ENCODE data around the gene RBM27.
"Not testable (repeated sequence)": the region's sequence is repeated elsewhere in the genome, so short reads cannot be mapped to it uniquely, and the experiment has no call there.

Gene RBM27

GRCh38 chr5:146208916-146209522, 5.6 kb downstream of the RBM27 start:
- H3K79me2 ChIP-seq (ENCODE audit: control insufficient read depth, insufficient read depth, low read length, unreplicated experiment) = peaks cover 87% of the 10 kb centered on the region
- no peak overlapping the region for H2AFZ ChIP-seq (ENCODE audit: low read length, unreplicated experiment)
- H3K4me1 ChIP-seq (ENCODE audit: control insufficient read depth, insufficient read depth, low read length, unreplicated experiment) = peaks cover 26% of the 10 kb centered on the region
- no peaks in the 10 kb centered on the region for H3K36me3 ChIP-seq (ENCODE audit: insufficient read depth, low read length)
- no peak overlapping the region for H3K27ac ChIP-seq (ENCODE audit: low read depth, low read length)
- H3K4me3 ChIP-seq (ENCODE audit: low read depth, low read length) = no peak overlapping the region
- no peaks in the 10 kb centered on the region for H3K27me3 ChIP-seq (ENCODE audit: insufficient read depth, low read length)

- H3K4me1 ChIP-seq (ENCODE audit: control insufficient read depth, insufficient read depth, low read length, unreplicated experiment) = peaks cover 25% of the 10 kb centered on the region
- H3K79me2 ChIP-seq (ENCODE audit: control insufficient read depth, insufficient read depth, low read length, unreplicated experiment) = peaks cover 87% of the 10 kb centered on the region
- no peaks in the 10 kb centered on the region for H3K27me3 ChIP-seq (ENCODE audit: insufficient read depth, low read length)
- no peaks in the 10 kb centered on the region for H3K36me3 ChIP-seq (ENCODE audit: insufficient read depth, low read length)
- no peak overlapping the region for H3K4me3 ChIP-seq (ENCODE audit: low read depth, low read length)
- no peak overlapping the region for H2AFZ ChIP-seq (ENCODE audit: low read length, unreplicated experiment)
- H3K27ac ChIP-seq (ENCODE audit: low read depth, low read length) = no peak overlapping the region
These were observed 6.3 kb downstream of the RBM27 start for GRCh38 chr5:146209714-146210113.

GRCh38 chr5:146210810-146211209, 7.4 kb downstream of the RBM27 start:
- H3K79me2 ChIP-seq (ENCODE audit: control insufficient read depth, insufficient read depth, low read length, unreplicated experiment) = peaks cover 87% of the 10 kb centered on the region
- peaks cover 15% of the 10 kb centered on the region for H3K4me1 ChIP-seq (ENCODE audit: control insufficient read depth, insufficient read depth, low read length, unreplicated experiment)
- H3K27me3 ChIP-seq (ENCODE audit: insufficient read depth, low read length); H3K36me3 ChIP-seq (ENCODE audit: insufficient read depth, low read length); H2AFZ ChIP-seq (ENCODE audit: low read length, unreplicated experiment); H3K4me3 ChIP-seq (ENCODE audit: low read depth, low read length); H3K27ac ChIP-seq (ENCODE audit: low read depth, low read length): not testable (repeated sequence)

- H3K27ac ChIP-seq (ENCODE audit: low read depth, low read length) = no peak overlapping the region
- H2AFZ ChIP-seq (ENCODE audit: low read length, unreplicated experiment) = no peak overlapping the region
- H3K36me3 ChIP-seq (ENCODE audit: insufficient read depth, low read length) = no peaks in the 10 kb centered on the region
These were observed 9.9 kb downstream of the RBM27 start for GRCh38 chr5:146213210-146213826.

GRCh38 chr5:146214881-146215280, 11.5 kb downstream of the RBM27 start:
- H3K27ac ChIP-seq (ENCODE audit: low read depth, low read length); H3K27me3 ChIP-seq (ENCODE audit: insufficient read depth, low read length); H3K4me1 ChIP-seq (ENCODE audit: control insufficient read depth, insufficient read depth, low read length, unreplicated experiment); H3K36me3 ChIP-seq (ENCODE audit: insufficient read depth, low read length); H3K4me3 ChIP-seq (ENCODE audit: low read depth, low read length); H2AFZ ChIP-seq (ENCODE audit: low read length, unreplicated experiment): not testable (repeated sequence)
- peaks cover 85% of the 10 kb centered on the region for H3K79me2 ChIP-seq (ENCODE audit: control insufficient read depth, insufficient read depth, low read length, unreplicated experiment)

More at GRCh38 chr5:146213210-146213826, 9.9 kb downstream of the RBM27 start:
- no peak overlapping the region for H3K4me3 ChIP-seq (ENCODE audit: low read depth, low read length)
- peaks cover 15% of the 10 kb centered on the region for H3K4me1 ChIP-seq (ENCODE audit: control insufficient read depth, insufficient read depth, low read length, unreplicated experiment)
- peaks cover 87% of the 10 kb centered on the region for H3K79me2 ChIP-seq (ENCODE audit: control insufficient read depth, insufficient read depth, low read length, unreplicated experiment)
- no peaks in the 10 kb centered on the region for H3K27me3 ChIP-seq (ENCODE audit: insufficient read depth, low read length)

GRCh38 chr5:146218168-146218567, 14.8 kb downstream of the RBM27 start:
- peaks cover 67% of the 10 kb centered on the region for H3K79me2 ChIP-seq (ENCODE audit: control insufficient read depth, insufficient read depth, low read length, unreplicated experiment)
- no peak overlapping the region for H3K27ac ChIP-seq (ENCODE audit: low read depth, low read length)
- peaks cover 5% of the 10 kb centered on the region; the same call in 1 of the 2 replicates for H3K36me3 ChIP-seq (ENCODE audit: insufficient read depth, low read length)
- H3K4me3 ChIP-seq (ENCODE audit: low read depth, low read length) = no peak overlapping the region
- no peaks in the 10 kb centered on the region for H3K27me3 ChIP-seq (ENCODE audit: insufficient read depth, low read length)
- peaks cover 7% of the 10 kb centered on the region for H3K4me1 ChIP-seq (ENCODE audit: control insufficient read depth, insufficient read depth, low read length, unreplicated experiment)
- H2AFZ ChIP-seq (ENCODE audit: low read length, unreplicated experiment) = no peak overlapping the region

GRCh38 chr5:146219243-146219642, 15.8 kb downstream of the RBM27 start:
- H3K36me3 ChIP-seq (ENCODE audit: insufficient read depth, low read length) = peaks cover 10% of the 10 kb centered on the region
- no peaks in the 10 kb centered on the region for H3K4me1 ChIP-seq (ENCODE audit: control insufficient read depth, insufficient read depth, low read length, unreplicated experiment)
- no peaks in the 10 kb centered on the region for H3K27me3 ChIP-seq (ENCODE audit: insufficient read depth, low read length)
- H3K27ac ChIP-seq (ENCODE audit: low read depth, low read length) = no peak overlapping the region
- no peak overlapping the region for H2AFZ ChIP-seq (ENCODE audit: low read length, unreplicated experiment)
- H3K4me3 ChIP-seq (ENCODE audit: low read depth, low read length) = no peak overlapping the region
- peaks cover 59% of the 10 kb centered on the region for H3K79me2 ChIP-seq (ENCODE audit: control insufficient read depth, insufficient read depth, low read length, unreplicated experiment)

- no peaks in the 10 kb centered on the region for H3K4me1 ChIP-seq (ENCODE audit: control insufficient read depth, insufficient read depth, low read length, unreplicated experiment)
- no peak overlapping the region for H2AFZ ChIP-seq (ENCODE audit: low read length, unreplicated experiment)
- H3K79me2 ChIP-seq (ENCODE audit: control insufficient read depth, insufficient read depth, low read length, unreplicated experiment) = peaks cover 40% of the 10 kb centered on the region
- peaks cover 10% of the 10 kb centered on the region for H3K36me3 ChIP-seq (ENCODE audit: insufficient read depth, low read length)
- no peak overlapping the region for H3K27ac ChIP-seq (ENCODE audit: low read depth, low read length)
- H3K4me3 ChIP-seq (ENCODE audit: low read depth, low read length) = no peak overlapping the region
- H3K27me3 ChIP-seq (ENCODE audit: insufficient read depth, low read length) = no peaks in the 10 kb centered on the region
These were observed 17.8 kb downstream of the RBM27 start for GRCh38 chr5:146221234-146221633.

- H3K79me2 ChIP-seq (ENCODE audit: control insufficient read depth, insufficient read depth, low read length, unreplicated experiment) = peaks cover 35% of the 10 kb centered on the region
- H3K4me3 ChIP-seq (ENCODE audit: low read depth, low read length) = no peak overlapping the region
- H3K27ac ChIP-seq (ENCODE audit: low read depth, low read length) = no peak overlapping the region
- no peak overlapping the region for H2AFZ ChIP-seq (ENCODE audit: low read length, unreplicated experiment)
- peaks cover 10% of the 10 kb centered on the region for H3K36me3 ChIP-seq (ENCODE audit: insufficient read depth, low read length)
- no peaks in the 10 kb centered on the region for H3K4me1 ChIP-seq (ENCODE audit: control insufficient read depth, insufficient read depth, low read length, unreplicated experiment)
- H3K27me3 ChIP-seq (ENCODE audit: insufficient read depth, low read length) = no peaks in the 10 kb centered on the region
These were observed 18.6 kb downstream of the RBM27 start for GRCh38 chr5:146222005-146222404.

- peaks cover 10% of the 10 kb centered on the region for H3K36me3 ChIP-seq (ENCODE audit: insufficient read depth, low read length)
- H3K4me1 ChIP-seq (ENCODE audit: control insufficient read depth, insufficient read depth, low read length, unreplicated experiment) = no peaks in the 10 kb centered on the region
- H3K27me3 ChIP-seq (ENCODE audit: insufficient read depth, low read length) = no peaks in the 10 kb centered on the region
- no peak overlapping the region for H3K27ac ChIP-seq (ENCODE audit: low read depth, low read length)
- no peak overlapping the region for H3K4me3 ChIP-seq (ENCODE audit: low read depth, low read length)
- no peak overlapping the region for H2AFZ ChIP-seq (ENCODE audit: low read length, unreplicated experiment)
- peaks cover 24% of the 10 kb centered on the region for H3K79me2 ChIP-seq (ENCODE audit: control insufficient read depth, insufficient read depth, low read length, unreplicated experiment)
These were observed 19.8 kb downstream of the RBM27 start for GRCh38 chr5:146223179-146223578.

GRCh38 chr5:146229222-146229621, 25.8 kb downstream of the RBM27 start:
- H3K36me3 ChIP-seq (ENCODE audit: insufficient read depth, low read length) = peaks cover 21% of the 10 kb centered on the region
- H3K27me3 ChIP-seq (ENCODE audit: insufficient read depth, low read length) = no peaks in the 10 kb centered on the region
- no peaks in the 10 kb centered on the region for H3K79me2 ChIP-seq (ENCODE audit: control insufficient read depth, insufficient read depth, low read length, unreplicated experiment)
- no peak overlapping the region for H2AFZ ChIP-seq (ENCODE audit: low read length, unreplicated experiment)
- H3K4me3 ChIP-seq (ENCODE audit: low read depth, low read length) = no peak overlapping the region
- no peaks in the 10 kb centered on the region for H3K4me1 ChIP-seq (ENCODE audit: control insufficient read depth, insufficient read depth, low read length, unreplicated experiment)
- no peak overlapping the region for H3K27ac ChIP-seq (ENCODE audit: low read depth, low read length)
